ENCODE data around the gene PPP5C.
"Not testable (repeated sequence)": the region's sequence is repeated elsewhere in the genome, so short reads cannot be mapped to it uniquely, and the experiment has no call there.

The PPP5C gene

GRCh38 chr19:46346821-46347571 lies at the start of gene PPP5C:
Gene PPP5C (plus strand): TSS chr19:46347087. CDS start chr19:46347097, 10 bp downstream.
- peak; percentile 80 for DNase-seq (ENCODE audit: low read depth)

DNA sequence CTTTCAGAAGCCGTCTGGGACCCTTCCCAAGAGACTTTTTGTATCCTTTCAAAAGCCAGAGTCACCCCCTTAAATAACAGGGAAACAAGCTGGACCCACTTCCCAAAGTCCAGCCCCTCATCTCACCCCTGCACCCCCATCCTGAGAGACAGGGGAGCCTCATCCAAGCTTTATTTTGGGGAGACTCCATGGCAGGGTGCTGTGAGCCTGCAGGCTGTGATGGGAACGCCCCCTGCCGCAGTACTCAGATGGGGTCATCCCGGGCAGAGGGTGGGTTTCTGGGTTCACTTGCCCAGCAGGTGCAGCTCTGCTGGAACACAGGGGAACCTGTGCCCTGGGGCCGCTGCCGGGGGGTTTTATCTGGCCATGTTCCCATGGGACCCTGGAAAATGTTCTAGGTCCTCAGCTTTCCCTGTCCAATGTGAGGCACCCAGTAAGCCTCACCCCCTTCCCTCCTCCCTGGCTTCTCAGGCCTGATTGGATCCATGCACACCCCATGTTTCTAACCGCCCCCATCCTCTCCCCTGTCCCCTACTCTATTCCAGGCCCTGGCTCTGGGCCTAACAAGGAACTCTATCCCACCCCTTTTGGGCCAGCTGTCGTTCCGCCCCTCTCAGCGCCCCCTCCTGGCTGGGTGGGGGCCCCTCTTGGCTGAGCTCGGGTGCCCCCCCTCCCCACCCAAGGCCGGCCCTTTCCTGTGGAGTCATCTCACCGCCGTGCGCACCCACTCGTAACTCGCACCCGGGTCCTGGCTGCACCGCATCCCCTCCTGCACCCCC lies 49.0 kb upstream of the PPP5C start:
- no peak for DNase-seq (ENCODE audit: low read depth)

DNA sequence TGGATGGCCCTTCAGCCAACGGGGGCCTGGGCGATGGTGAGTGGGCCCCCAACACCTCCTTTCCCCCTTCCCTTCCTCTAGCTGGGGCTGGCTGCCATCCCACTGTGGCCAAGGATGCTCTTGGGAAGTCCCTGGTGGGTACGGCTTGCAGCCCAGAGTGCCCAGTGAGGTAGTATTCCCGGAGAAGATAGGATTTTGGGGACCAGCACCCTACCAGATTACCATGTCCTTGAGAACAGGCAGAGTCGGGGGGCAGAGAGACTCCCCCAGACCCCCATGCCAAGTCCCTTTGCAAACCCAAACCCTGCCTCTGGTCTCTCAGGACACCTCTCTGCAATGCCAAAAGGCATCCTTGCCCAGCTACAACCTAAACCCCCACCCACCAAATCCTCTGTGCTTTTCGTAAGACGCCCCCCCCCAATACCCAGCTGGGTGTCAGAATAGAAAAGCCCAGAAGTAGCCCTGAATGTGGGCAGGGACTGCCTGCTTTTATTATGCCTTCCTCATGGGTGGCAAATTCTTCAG lies 48.3 kb upstream of the PPP5C start:
- no peak for DNase-seq (ENCODE audit: low read depth)

DNA sequence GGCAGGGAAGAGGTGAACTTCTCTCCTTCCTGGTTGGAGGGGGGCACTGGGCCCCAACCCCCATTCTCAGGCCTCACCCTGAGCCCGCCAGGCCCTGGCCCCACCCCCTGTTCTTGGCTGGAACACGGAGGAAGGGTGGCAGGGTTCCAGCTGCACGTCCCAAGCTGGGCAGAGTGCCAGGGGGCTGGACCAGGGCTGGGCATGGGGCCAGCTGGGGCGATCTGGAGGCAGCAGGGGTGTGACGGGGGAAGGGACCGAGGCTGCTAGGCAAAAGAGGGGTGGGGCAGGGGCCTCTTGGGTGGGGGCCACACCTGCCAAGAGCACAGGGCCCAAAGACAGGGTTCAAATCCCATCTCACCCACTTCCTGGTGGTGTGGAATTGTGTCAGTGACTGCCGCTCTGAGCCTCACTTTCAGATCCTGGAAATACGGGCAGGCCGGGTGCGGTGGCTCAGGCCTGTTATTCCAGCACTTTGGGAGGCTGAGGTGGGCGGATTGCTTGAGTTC lies 47.8 kb upstream of the PPP5C start:
- no peak for DNase-seq (ENCODE audit: low read depth)

DNA sequence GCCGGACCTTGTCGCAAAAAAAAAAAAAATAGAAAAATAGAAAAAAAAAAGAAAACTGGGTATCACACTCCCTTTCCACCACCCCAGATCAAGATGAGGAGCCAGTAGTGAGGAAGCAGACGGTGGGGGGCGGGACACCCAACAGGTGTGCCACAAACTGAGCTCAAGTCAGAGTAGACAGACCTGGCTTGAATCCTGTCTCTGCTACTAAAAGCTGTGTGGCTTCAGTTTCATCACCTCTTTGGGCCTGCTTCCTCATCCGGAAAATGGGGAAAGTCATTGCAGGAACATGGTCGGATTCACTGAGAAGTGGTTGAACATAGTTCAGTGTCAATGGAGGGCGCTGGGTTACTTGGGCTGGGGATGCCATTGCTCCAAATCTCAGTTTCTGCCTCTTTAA lies 47.2 kb upstream of the PPP5C start:
- no peak for DNase-seq (ENCODE audit: low read depth)

- DNase-seq (ENCODE audit: low read depth): no peak
Observed at GRCh38 chr19:46303322-46303690, 43.6 kb upstream of the PPP5C start.

DNA sequence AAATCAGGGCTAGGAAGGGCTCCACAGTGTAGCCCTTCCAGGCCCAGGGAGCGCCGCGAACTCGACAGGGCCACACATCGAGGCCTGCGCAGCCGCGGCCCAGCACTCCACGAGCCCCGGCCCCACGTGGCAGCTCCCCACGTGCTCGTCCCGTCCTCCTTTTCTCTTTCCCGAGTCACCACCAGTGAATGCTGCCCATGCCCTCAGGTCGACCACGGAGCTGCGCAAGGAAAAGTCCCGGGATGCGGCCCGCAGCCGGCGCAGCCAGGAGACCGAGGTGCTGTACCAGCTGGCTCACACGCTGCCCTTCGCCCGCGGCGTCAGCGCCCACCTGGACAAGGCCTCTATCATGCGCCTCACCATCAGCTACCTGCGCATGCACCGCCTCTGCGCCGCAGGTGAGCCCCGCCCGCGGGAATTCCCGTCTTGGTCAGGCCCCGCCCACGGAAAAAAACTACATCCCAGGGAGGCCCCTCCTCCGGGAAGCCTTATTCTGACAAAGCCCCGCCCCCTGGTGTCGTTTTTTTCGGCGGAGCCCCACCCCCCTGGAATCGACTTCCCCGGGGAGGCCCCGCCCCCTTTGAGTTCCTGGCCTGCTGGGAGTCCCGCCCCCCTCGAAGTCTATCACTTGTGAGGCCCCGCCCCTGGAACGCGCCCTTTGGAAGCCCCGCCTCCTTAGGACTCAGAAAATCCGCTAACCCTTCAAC lies 43.0 kb upstream of the PPP5C start:
- no peak for DNase-seq (ENCODE audit: low read depth)

DNA sequence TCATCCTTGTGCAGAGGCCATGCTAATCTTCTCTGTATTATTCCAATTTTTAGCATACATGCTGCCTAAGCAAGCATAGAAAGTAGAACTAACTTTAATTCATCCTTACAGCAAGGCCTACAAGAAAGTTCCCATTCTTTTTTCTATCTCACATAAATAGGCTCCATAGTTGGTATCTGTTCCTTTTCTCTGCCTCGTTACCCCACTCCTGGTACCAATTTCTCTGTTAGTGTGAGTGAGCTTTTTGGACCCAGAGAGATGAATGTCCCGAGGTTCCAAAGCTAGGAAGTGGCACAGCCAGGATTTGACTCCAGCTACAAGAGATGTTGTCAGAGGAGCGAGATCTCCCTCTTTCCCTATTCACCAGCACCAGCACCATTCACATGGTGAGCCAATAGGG lies 40.4 kb upstream of the PPP5C start:
- no peak for DNase-seq (ENCODE audit: low read depth)

GRCh38 chr19:46308510-46308909 lies 38.4 kb upstream of the PPP5C start:
- no peak for DNase-seq (ENCODE audit: low read depth)

DNA sequence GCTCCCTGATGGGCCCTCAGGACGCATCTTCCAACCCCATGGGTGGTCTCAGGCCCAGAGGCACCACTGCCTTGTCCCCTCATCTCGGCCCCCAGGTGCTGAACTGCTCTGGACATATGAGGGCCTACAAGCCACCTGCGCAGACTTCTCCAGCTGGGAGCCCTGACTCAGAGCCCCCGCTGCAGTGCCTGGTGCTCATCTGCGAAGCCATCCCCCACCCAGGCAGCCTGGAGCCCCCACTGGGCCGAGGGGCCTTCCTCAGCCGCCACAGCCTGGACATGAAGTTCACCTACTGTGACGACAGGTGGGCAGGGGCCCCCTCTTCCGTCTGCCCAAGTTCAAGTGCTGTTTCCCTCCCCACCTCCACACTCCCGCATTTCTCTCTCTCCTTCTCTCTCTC lies 37.8 kb upstream of the PPP5C start:
- no peak for DNase-seq (ENCODE audit: low read depth)

DNA sequence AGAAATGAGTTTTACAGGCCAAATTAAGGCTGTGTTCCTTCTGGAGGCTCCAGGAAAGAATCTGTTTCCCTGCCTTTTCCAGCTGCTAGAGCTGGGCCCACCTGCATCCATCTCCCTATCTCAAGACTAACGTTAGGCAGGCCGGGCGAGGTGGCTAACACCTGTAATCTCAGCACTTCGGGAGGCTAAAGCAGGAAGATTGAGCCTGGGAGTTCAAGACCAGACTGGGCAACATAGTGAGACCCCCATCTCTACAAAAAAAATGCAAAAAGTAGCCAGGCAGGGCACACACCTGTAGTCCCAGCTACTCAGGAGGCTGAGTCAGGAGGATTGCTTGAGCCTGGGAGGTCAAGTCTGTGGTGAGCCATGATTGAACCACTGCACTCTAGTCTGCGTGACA lies 35.4 kb upstream of the PPP5C start:
- DNase-seq (ENCODE audit: low read depth): no peak

GRCh38 chr19:46313540-46314469 lies 33.1 kb upstream of the PPP5C start:
- not testable (repeated sequence) for DNase-seq (ENCODE audit: low read depth)

- no peak for DNase-seq (ENCODE audit: low read depth)
Observed at GRCh38 chr19:46317339-46317738, 29.5 kb upstream of the PPP5C start.

- no peak for DNase-seq (ENCODE audit: low read depth)
Observed at GRCh38 chr19:46319613-46320012, 27.3 kb upstream of the PPP5C start.

DNA sequence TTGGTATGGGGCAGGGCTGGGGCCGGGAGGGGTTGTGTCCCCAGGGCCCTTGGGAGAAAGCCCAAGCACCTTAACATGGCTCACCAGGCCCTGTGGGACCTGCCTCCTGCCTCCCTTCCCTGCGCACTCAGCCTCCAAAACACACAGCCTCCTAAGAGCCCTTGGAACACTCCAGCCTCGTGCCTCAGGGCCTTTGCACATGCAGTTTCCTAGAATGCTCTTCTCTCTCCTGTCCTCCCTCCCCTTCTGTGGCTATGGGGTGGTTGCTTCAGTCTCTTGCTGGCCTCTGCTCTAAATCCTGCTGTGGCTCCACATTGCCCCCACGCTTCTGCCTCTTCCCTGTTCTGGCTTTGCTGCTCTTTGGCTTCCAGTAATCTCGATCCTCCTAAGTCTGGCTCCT lies 26.3 kb upstream of the PPP5C start:
- DNase-seq (ENCODE audit: low read depth): no peak

DNA sequence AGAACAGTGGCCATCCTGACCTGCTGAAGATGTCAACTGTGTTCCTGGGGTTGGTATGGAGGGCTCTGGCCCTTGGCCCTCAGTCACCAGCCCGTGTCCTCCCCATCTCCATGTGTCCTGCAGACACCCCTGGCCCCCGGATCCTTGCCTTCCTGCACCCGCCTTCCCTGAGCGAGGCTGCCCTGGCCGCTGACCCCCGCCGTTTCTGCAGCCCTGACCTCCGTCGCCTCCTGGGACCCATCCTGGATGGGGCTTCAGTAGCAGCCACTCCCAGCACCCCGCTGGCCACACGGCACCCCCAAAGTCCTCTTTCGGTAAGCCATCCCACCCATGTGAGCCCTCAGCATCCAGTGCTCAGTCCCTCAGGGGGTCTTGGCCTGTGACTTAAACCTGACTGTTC lies 25.2 kb upstream of the PPP5C start:
- no peak for DNase-seq (ENCODE audit: low read depth)

DNA sequence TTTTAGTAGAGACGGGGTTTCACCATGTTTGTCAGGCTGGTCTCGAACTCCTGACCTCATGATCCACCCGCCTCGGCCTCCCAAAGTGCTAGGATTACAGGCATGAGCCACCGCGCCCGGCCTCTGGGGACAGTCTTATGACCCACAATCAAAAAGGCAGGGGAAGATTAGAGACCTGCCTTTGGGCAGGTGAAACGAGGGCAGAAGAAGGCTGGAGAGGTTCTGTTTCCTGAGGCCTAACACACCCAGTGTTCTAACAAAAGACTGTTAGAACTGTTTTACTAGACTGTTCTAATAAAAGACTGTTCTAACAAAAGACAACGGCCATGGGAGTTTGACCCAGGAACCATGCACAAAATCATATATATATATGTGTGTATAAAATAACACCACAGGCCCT lies 23.7 kb upstream of the PPP5C start:
- not testable (repeated sequence) for DNase-seq (ENCODE audit: low read depth)

DNA sequence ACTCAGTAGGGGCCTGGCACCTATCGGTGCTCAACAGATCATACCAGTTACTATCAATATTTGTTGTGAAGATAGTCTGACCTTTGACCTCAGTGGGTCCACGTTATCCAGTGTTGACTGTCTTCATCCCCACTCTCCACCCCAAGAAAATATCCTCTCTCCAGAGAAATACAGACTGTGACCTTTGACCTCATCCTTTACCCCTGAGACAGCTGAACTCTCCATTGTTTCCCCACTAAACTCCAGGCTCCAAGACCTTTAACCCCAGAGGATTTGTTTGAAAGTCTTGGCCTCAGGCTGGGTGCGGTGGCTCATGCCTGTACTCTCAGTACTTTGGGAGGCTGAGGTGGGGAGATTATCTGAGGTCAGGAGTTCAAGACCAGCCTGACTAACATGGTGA lies 22.6 kb upstream of the PPP5C start:
- DNase-seq (ENCODE audit: low read depth): no peak

GRCh38 chr19:46326608-46327007 lies 20.3 kb upstream of the PPP5C start:
- no peak for DNase-seq (ENCODE audit: low read depth)

- DNase-seq (ENCODE audit: low read depth): no peak
Observed at GRCh38 chr19:46328079-46328478, 18.8 kb upstream of the PPP5C start.

- DNase-seq (ENCODE audit: low read depth): no peak
Observed at GRCh38 chr19:46330319-46330918, 16.5 kb upstream of the PPP5C start.
